OCI-LY3 (cell line): ENCODE measurements around the gene SLC36A1.

Experiments
- H2AFZ ChIP-seq: fragments of 200-600, 300-600 bp; shearing (Covaris generic); 2 replicates; pipeline ENCODE4 v1.6.0; 2014; ENCODE audit warnings: antibody characterized with exemption, low read depth, low read length
- H3K27ac ChIP-seq: fragments of 200-600, 300-600 bp; sonication (generic); 2 replicates; pipeline ENCODE4 v1.5.1; 2014; ENCODE audit warnings: mild to moderate bottlenecking, low read length, moderate library complexity, mixed read lengths
- H3K27me3 ChIP-seq: fragments of 200-600, 300-600 bp; sonication (generic); 2 replicates; pipeline ENCODE4 v1.6.1; 2014; ENCODE audit warnings: low read depth, low read length, mixed read lengths
- H3K36me3 ChIP-seq: fragments of 200-600, 300-600 bp; sonication (generic); replicated peaks from 2 replicates; pipeline ENCODE3; 2014; ENCODE audit warnings: low read depth, low read length, mixed read lengths
- H3K4me1 ChIP-seq: fragments of 300-600, 200-600 bp; sonication (generic); 2 replicates; pipeline ENCODE4 v1.6.1; 2014; ENCODE audit warnings: low read length, mixed read lengths
- H3K4me2 ChIP-seq: fragments of 200-600, 300-600 bp; sonication (generic); 2 replicates; pipeline ENCODE4 v1.6.1; 2014; ENCODE audit warnings: low read length, mixed read lengths
- H3K4me3 ChIP-seq: fragments of 300-600, 200-600 bp; sonication (generic); 2 replicates; pipeline ENCODE4 v1.5.1; 2014; ENCODE audit warnings: antibody characterized with exemption, mild to moderate bottlenecking, low read length, moderate library complexity
- H3K79me2 ChIP-seq: fragments of 300-600, 200-600 bp; shearing (Covaris generic); 2 replicates; pipeline ENCODE4 v1.6.1; 2014; ENCODE audit warnings: mild to moderate bottlenecking, low read length, mixed read lengths
- H3K9ac ChIP-seq: fragments of 300-600, 200-600 bp; shearing (Covaris generic); 2 replicates; pipeline ENCODE4 v1.6.0; 2014; ENCODE audit warnings: mild to moderate bottlenecking, low read length, moderate library complexity
- H3K9me3 ChIP-seq: fragments of 200-600, 300-600 bp; shearing (Covaris generic); 2 replicates; pipeline ENCODE4 v1.6.1; 2014; ENCODE audit warnings: low read length, mixed read lengths; ENCODE audit not compliant: insufficient read depth
- H4K20me1 ChIP-seq: fragments of 200-600, 300-600 bp; sonication (generic); 2 replicates; pipeline ENCODE4 v1.6.1; 2016; ENCODE audit warnings: low read length, mixed read lengths; ENCODE audit not compliant: insufficient read depth
- EZH2phosphoT487 ChIP-seq: fragments of 200-600 bp; shearing (Covaris generic); IDR thresholded peaks from 2 replicates; pipeline ENCODE4 v1.6.1; 2018; ENCODE audit warnings: antibody characterized with exemption, mixed run types, low read depth
- TF ChIP-seq, protein P1 (sequence below): fragments of 200-600, 300-600 bp; sonication (generic); IDR thresholded peaks from 2 replicates; pipeline ENCODE4 v1.5.1; 2014; ENCODE audit warnings: antibody characterized with exemption, low read length, low read depth

The SLC36A1 gene

DNA sequence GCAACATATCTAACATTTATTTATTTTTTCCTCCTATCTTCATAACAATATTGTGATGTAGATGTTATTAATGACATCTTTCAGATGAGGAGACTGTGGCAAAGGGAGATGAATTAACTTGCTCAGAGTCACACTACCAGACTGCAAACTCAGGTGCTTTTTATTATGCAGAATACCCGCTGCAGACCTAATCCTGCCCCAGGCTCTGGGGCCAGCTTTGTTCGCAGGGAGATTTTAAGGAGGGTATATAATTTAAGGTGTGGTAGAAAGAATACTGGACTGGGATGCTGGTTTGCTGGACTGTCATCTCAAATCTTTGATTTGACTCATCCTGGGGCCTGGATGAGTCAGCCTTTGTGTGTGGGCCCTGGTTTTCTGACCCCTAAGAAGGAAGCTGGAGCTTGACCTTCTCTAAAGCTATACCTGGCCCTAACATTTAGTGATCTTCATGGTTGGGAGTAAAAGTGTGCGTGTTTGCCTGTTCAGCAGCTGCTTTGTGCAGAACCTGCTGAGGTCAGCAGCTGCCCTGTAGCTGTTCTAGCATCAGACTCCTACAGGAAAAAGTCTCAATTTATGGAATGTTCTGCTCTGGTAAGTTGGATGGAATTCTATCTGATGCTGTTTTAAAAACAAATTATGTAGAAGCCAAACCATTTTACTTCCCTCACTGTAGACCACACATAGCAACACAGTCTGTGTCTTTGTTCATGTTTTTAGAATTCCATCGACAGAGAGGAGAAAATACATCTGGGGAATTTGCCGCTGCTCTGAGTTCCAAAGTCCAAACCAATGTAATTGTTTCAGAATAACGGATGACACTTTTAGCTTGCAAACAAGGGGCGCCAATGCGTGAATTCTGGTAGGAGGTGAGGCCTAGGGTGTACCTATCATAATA, 4.5 kb downstream of the SLC36A1 start:
- Histone ChIP-seq H3K27me3 (no peaks in the 10 kb centered on the region), H3K9me3 (no peaks in the 10 kb centered on the region), H3K36me3 (no peaks in the 10 kb centered on the region), H2AFZ (no peak overlapping the region), H3K79me2 (no peaks in the 10 kb centered on the region), H3K4me1 (peaks cover 14% of the 10 kb centered on the region), H4K20me1 (no peaks in the 10 kb centered on the region), H3K27ac (no peak overlapping the region), H3K4me3 (no peak overlapping the region), H3K4me2 (no peak overlapping the region), H3K9ac (no peak overlapping the region)
- TF ChIP-seq EZH2phosphoT487, result no peak
- TF ChIP-seq, protein P1, sequence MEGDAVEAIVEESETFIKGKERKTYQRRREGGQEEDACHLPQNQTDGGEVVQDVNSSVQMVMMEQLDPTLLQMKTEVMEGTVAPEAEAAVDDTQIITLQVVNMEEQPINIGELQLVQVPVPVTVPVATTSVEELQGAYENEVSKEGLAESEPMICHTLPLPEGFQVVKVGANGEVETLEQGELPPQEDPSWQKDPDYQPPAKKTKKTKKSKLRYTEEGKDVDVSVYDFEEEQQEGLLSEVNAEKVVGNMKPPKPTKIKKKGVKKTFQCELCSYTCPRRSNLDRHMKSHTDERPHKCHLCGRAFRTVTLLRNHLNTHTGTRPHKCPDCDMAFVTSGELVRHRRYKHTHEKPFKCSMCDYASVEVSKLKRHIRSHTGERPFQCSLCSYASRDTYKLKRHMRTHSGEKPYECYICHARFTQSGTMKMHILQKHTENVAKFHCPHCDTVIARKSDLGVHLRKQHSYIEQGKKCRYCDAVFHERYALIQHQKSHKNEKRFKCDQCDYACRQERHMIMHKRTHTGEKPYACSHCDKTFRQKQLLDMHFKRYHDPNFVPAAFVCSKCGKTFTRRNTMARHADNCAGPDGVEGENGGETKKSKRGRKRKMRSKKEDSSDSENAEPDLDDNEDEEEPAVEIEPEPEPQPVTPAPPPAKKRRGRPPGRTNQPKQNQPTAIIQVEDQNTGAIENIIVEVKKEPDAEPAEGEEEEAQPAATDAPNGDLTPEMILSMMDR, result no peak

DNA sequence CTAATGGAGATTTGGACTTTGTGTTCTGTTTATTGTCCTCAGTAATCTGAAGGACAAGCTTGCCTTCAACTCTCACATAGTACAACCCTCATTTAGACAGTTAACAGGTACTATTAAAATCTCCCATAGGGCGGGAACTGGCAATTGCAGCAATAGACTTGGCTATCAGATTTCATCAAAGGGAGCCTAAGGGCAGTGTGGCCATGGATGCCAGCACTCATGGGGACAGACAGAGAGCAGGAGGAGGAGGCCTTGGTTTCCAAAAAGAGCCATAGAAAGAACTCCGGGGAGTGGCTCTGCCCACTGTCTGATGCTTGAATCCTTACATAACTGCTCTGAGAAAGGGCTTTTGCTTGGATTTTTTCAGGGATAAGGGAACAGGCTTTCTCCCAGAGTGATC, 6.8 kb downstream of the SLC36A1 start:
- no peak for TF ChIP-seq EZH2phosphoT487
- TF ChIP-seq, protein P1, result no peak
- no peak overlapping the region for H3K4me3 ChIP-seq
- no peak overlapping the region for H3K27ac ChIP-seq
- H4K20me1 ChIP-seq, result no peaks in the 10 kb centered on the region
- H3K9me3 ChIP-seq, result no peaks in the 10 kb centered on the region
- H3K4me2 ChIP-seq, result no peak overlapping the region
- no peaks in the 10 kb centered on the region for H3K36me3 ChIP-seq
- H2AFZ ChIP-seq, result no peak overlapping the region
- H3K9ac ChIP-seq, result no peak overlapping the region
- H3K27me3 ChIP-seq, result no peaks in the 10 kb centered on the region
- no peaks in the 10 kb centered on the region for H3K79me2 ChIP-seq
- peaks cover 9% of the 10 kb centered on the region for H3K4me1 ChIP-seq

DNA sequence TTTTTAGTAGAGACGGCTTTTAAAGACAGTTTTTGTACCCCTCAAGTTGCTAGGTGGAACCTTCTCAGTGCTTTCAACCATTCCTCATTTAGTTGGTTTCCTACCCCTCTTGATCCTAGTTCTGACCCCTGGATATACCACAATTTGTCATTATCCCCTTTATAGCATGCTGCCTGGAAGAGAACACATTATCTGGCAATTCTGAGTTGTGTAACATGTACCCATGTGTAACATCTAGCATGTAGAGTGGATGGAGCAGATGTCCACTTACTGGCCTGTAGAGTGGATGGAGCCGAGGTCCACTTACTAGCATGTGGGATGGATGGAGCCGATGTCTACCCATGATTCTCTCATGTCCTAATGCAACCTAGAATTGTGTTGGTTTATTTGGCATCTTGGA, 7.5 kb downstream of the SLC36A1 start:
- Histone ChIP-seq H3K27ac (no peak overlapping the region), H2AFZ (no peak overlapping the region), H3K9me3 (no peaks in the 10 kb centered on the region), H3K9ac (no peak overlapping the region), H3K27me3 (no peaks in the 10 kb centered on the region), H3K4me1 (peaks cover 9% of the 10 kb centered on the region), H4K20me1 (no peaks in the 10 kb centered on the region), H3K4me2 (no peak overlapping the region), H3K4me3 (no peak overlapping the region), H3K36me3 (no peaks in the 10 kb centered on the region), H3K79me2 (no peaks in the 10 kb centered on the region)
- TF ChIP-seq, protein P1, result no peak
- no peak for TF ChIP-seq EZH2phosphoT487

- Histone ChIP-seq H2AFZ (no peak overlapping the region), H3K9ac (no peak overlapping the region), H3K4me3 (no peak overlapping the region), H3K9me3 (no peaks in the 10 kb centered on the region), H3K79me2 (no peaks in the 10 kb centered on the region), H3K4me1 (peaks cover 12% of the 10 kb centered on the region), H3K36me3 (no peaks in the 10 kb centered on the region), H4K20me1 (no peaks in the 10 kb centered on the region), H3K27ac (no peak overlapping the region), H3K27me3 (no peaks in the 10 kb centered on the region), H3K4me2 (no peak overlapping the region)
- TF ChIP-seq EZH2phosphoT487, result no peak
- TF ChIP-seq, protein P1, result no peak
Observed at GRCh38 chr5:151456321-151456940, 9.0 kb downstream of the SLC36A1 start.
